K562 (cell line): Measurements from ENCODE around the gene ADTRP. TPM values are rescaled to one million over a fixed set of nuclear protein-coding genes. Genes with fewer than 3 reads are reported as not detected.

Experiments used
- BCL6 ChIP-seq: fragments of 250-450 bp; sonication (Bioruptor Pico); IDR thresholded peaks from 2 replicates; pipeline ENCODE4 v1.4.0; 2020
- BDP1 ChIP-seq: IDR thresholded peaks from 3 replicates; pipeline ENCODE4 v1.6.1; 2011; ENCODE audit not compliant: insufficient read length, insufficient read depth
- BMI1 ChIP-seq: fragments of 150-350 bp; IDR thresholded peaks from 2 replicates; pipeline ENCODE4 v1.6.1; 2014; ENCODE audit warnings: low read length
- CBX2 ChIP-seq: fragments of 200-600 bp; sonication (generic); IDR thresholded peaks from one replicate; pipeline ENCODE4 v1.6.1; 2012; ENCODE audit warnings: mild to moderate bottlenecking, low read length, inconsistent platforms; ENCODE audit not compliant: insufficient read depth, poor library complexity, severe bottlenecking
- CEBPB ChIP-seq: fragments of 450-650 bp; IDR thresholded peaks from 2 replicates; pipeline ENCODE4 v1.6.1; 2016; ENCODE audit warnings: missing genetic modification characterization, missing compliant biosample characterization
- ETS2 ChIP-seq: IDR thresholded peaks from 2 replicates; pipeline ENCODE4 v1.6.1; 2016; ENCODE audit warnings: borderline replicate concordance, missing genetic modification characterization, mild to moderate bottlenecking, moderate library complexity, missing compliant biosample characterization; ENCODE audit not compliant: poor library complexity, severe bottlenecking
- FOXJ2 ChIP-seq: fragments of 200-800 bp; sonication (Bioruptor generic); IDR thresholded peaks from 2 replicates; pipeline ENCODE4 v1.6.1; 2016; ENCODE audit warnings: missing genetic modification characterization, missing compliant biosample characterization
- FOXK2 ChIP-seq, 2 experiments: fragments of 450-650 bp; IDR thresholded peaks in 1 of 2; conservative IDR thresholded peaks in 1 of 2; 2 replicates each; pipeline ENCODE4 v1.6.1; 2016; ENCODE audit warnings: low read depth in 2 of 2, mild to moderate bottlenecking in 1 of 2
- HDAC2 ChIP-seq: fragments of 450-650 bp; IDR thresholded peaks from 2 replicates; pipeline ENCODE4 v1.6.1; 2016; ENCODE audit warnings: mild to moderate bottlenecking
- HNRNPL ChIP-seq: fragments of 200-400 bp; formaldehyde crosslinking; IDR thresholded peaks from 2 replicates; pipeline ENCODE4 v1.6.1; 2017; ENCODE audit warnings: low read depth, mild to moderate bottlenecking, low read length
- HOXB6 ChIP-seq: fragments of 250-450 bp; sonication (Bioruptor Pico); IDR thresholded peaks from 2 replicates; pipeline ENCODE4 v1.5.1; 2022; ENCODE audit warnings: mild to moderate bottlenecking, borderline replicate concordance
- MAFG ChIP-seq: fragments of 450-650 bp; conservative IDR thresholded peaks from 2 replicates; pipeline ENCODE4 v1.6.1; 2016; ENCODE audit warnings: missing genetic modification characterization, missing compliant biosample characterization
- MTA1 ChIP-seq: fragments of 450-650 bp; IDR thresholded peaks from 2 replicates; pipeline ENCODE4 v1.6.1; 2017; ENCODE audit warnings: borderline replicate concordance
- NFRKB ChIP-seq: fragments of 450-650 bp; IDR thresholded peaks from 2 replicates; pipeline ENCODE4 v1.6.1; 2016; ENCODE audit warnings: low read depth
- NR4A1 ChIP-seq, 2 experiments: fragments of 250-450 bp in 1 of 2; fragments of 450-650 bp in 1 of 2; sonication (Bioruptor Pico) in 1 of 2; IDR thresholded peaks; 2 replicates each; pipeline versions ENCODE4 v1.4.0 to v1.6.1; 2016 to 2020; ENCODE audit warnings: mild to moderate bottlenecking in 2 of 2, missing compliant biosample characterization in 1 of 2, missing genetic modification characterization in 1 of 2, moderate library complexity in 1 of 2
- PHB2 ChIP-seq: fragments of 450-650 bp; IDR thresholded peaks from 2 replicates; pipeline ENCODE4 v1.6.1; 2017; ENCODE audit warnings: low read depth
- RAD21 ChIP-seq, 2 experiments: fragments of 250-450 bp in 1 of 2; fragments of 450-650 bp in 1 of 2; sonication (Bioruptor Pico) in 1 of 2; formaldehyde crosslinking in 1 of 2; IDR thresholded peaks in 1 of 2; conservative IDR thresholded peaks in 1 of 2; 2 replicates each; pipeline versions ENCODE4 v1.4.0 to v1.8.0; 2020 to 2022; ENCODE audit warnings: mild to moderate bottlenecking in 2 of 2, moderate library complexity in 1 of 2
- RBM22 ChIP-seq: fragments of 200-400 bp; formaldehyde crosslinking; IDR thresholded peaks from 2 replicates; pipeline ENCODE4 v1.6.1; 2018; ENCODE audit warnings: low read length, low read depth; ENCODE audit not compliant: poor library complexity, severe bottlenecking
- SRSF7 ChIP-seq: fragments of 200-400 bp; formaldehyde crosslinking; optimal IDR thresholded peaks from 2 replicates; pipeline ENCODE3; 2017; ENCODE audit warnings: mild to moderate bottlenecking, low read depth, low read length
- XRCC4 ChIP-seq: IDR thresholded peaks from one replicate; pipeline ENCODE4 v1.6.1; 2011; ENCODE audit not compliant: insufficient read depth, insufficient read length; ENCODE audit errors: extremely low read depth
- ZNF551 ChIP-seq: fragments of 250-450 bp; sonication (Bioruptor Pico); IDR thresholded peaks from 2 replicates; pipeline ENCODE4 v1.5.0; 2021; ENCODE audit warnings: mild to moderate bottlenecking, moderate library complexity
- ZNF75A ChIP-seq: fragments of 450-650 bp; formaldehyde crosslinking; IDR thresholded peaks from 2 replicates; pipeline ENCODE4 v1.4.0; 2020; ENCODE audit warnings: mild to moderate bottlenecking
- polyA plus RNA-seq, 8 experiments: library from polyadenylated mRNA; depleted of rRNA in 4 of 8; stranded (reverse) in 5 of 8; unstranded in 3 of 8; fragments of >200 nt; fragmentation: Nextera tagmentation in 2 of 8; fragmentation: Illumina TruSeq in 1 of 8; extraction: Ambion mirVana in 2 of 8; extraction: Trizol in 1 of 8; gene quantifications; 2 replicates each; pipeline versions ENCODE4 v1.2.1 to v1.2.3, GENCODE V29; 2011 to 2014; ENCODE audit warnings: inconsistent platforms in 1 of 8, missing spikeins in 1 of 8
- total RNA-seq, 7 experiments: library from RNA; depleted of rRNA in 6 of 7; stranded (reverse); fragments of >200 nt in 6 of 7; fragmentation: Illumina TruSeq in 2 of 7; extraction: Trizol in 2 of 7; gene quantifications; 2 replicates each; pipeline versions ENCODE4 v1.2.1 to v1.2.3, GENCODE V29; 2011 to 2021; ENCODE audit warnings: low replicate concordance in 1 of 7
- TF ChIP-seq, protein P1 (sequence below): fragments of 450-650 bp; IDR thresholded peaks from 2 replicates; pipeline ENCODE4 v1.7.0; 2016; ENCODE audit warnings: borderline replicate concordance
- TF ChIP-seq, protein P2 (sequence below): fragments of 450-650 bp; formaldehyde crosslinking; IDR thresholded peaks from 2 replicates; pipeline ENCODE4 v1.4.0; 2020; ENCODE audit warnings: mild to moderate bottlenecking
- TF ChIP-seq, protein P3 (sequence below): fragments of 450-650 bp; conservative IDR thresholded peaks from 2 replicates; pipeline ENCODE4 v1.6.1; 2016; ENCODE audit warnings: missing genetic modification characterization, low read depth, mild to moderate bottlenecking, control low read depth, missing compliant biosample characterization

ADTRP gene
- total and polyA plus RNA-seq, 9 of the 15 experiments (the other 6 are each of a cell fraction or from before 2014, with no cell fraction given): 7.4 to 24.0 (median 13.6) TPM

DNA sequence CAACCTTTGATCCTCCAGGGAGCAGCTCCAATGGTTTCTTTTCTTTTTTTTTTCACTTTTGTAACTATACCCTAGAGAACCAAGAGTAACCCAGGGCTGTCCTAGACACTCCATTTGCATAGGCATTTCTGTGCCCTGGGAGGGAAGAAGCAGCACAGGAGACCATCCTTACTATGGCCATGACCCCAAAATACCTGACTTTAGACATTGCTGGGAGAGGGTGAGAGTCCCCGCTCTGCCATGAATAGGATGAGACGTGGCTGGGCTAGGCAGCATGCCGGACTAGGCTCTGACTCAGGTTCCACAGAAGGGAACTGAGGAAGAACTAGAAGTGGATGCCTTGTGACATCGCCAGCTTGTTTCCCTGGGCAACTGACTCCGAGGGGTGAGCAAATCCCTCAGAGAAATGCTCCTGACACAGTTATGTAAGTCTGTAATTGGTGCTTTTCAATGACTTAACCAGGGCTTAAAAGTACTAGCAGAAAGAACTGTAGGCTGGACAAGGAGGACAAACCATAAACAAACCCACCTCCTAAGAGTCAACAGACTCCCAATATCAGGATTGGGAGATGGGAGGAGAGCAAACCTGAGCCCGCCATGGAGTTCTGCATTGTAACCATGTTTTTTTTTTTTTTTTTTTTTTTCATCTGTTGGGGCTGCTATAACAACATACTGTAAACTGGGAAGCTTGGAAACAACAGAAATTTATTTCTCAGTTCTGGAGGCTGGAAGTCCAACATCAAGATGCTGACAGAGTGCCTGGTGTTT is 910 bp upstream of the ADTRP start (continued):
- no peak for TF ChIP-seq ZNF75A (CRISPR knock-in tag)
- TF ChIP-seq ZNF551: no peak
- TF ChIP-seq HOXB6 (CRISPR knock-in tag): no peak
- no peak for TF ChIP-seq BCL6 (CRISPR knock-in tag)
- no peak for TF ChIP-seq PHB2
- no peak for TF ChIP-seq BDP1
- TF ChIP-seq XRCC4: no peak
- TF ChIP-seq MTA1: no peak
- TF ChIP-seq RAD21 (CRISPR knock-in tag; conservative IDR thresholded peaks at IDR 0.05 in 1 of 2, IDR thresholded peaks at IDR 0.05 in 1 of 2): no peak
- no peak for TF ChIP-seq CBX2
- TF ChIP-seq, protein P1, sequence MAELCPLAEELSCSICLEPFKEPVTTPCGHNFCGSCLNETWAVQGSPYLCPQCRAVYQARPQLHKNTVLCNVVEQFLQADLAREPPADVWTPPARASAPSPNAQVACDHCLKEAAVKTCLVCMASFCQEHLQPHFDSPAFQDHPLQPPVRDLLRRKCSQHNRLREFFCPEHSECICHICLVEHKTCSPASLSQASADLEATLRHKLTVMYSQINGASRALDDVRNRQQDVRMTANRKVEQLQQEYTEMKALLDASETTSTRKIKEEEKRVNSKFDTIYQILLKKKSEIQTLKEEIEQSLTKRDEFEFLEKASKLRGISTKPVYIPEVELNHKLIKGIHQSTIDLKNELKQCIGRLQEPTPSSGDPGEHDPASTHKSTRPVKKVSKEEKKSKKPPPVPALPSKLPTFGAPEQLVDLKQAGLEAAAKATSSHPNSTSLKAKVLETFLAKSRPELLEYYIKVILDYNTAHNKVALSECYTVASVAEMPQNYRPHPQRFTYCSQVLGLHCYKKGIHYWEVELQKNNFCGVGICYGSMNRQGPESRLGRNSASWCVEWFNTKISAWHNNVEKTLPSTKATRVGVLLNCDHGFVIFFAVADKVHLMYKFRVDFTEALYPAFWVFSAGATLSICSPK: no peak
- TF ChIP-seq FOXK2 (conservative IDR thresholded peaks at IDR 0.05 in 1 of 2, IDR thresholded peaks at IDR 0.05 in 1 of 2; ENCODE audit: low read depth in 2 of 2): no peak
- TF ChIP-seq HNRNPL: no peak
- no peak for TF ChIP-seq NFRKB
- TF ChIP-seq, protein P2, sequence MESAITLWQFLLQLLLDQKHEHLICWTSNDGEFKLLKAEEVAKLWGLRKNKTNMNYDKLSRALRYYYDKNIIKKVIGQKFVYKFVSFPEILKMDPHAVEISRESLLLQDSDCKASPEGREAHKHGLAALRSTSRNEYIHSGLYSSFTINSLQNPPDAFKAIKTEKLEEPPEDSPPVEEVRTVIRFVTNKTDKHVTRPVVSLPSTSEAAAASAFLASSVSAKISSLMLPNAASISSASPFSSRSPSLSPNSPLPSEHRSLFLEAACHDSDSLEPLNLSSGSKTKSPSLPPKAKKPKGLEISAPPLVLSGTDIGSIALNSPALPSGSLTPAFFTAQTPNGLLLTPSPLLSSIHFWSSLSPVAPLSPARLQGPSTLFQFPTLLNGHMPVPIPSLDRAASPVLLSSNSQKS: no peak
- TF ChIP-seq CEBPB (tag): 0 out of 2 replicates have a peak, but pooled peaks have one; percentile 2
- no peak for TF ChIP-seq NR4A1 (CRISPR knock-in tag; IDR thresholded peaks at IDR 0.05)
- no peak for TF ChIP-seq NR4A1 (tag; IDR thresholded peaks at IDR 0.05)
- TF ChIP-seq BMI1: no peak
- TF ChIP-seq FOXJ2: peak; percentile 71; the same call in 1 of the 2 replicates
- TF ChIP-seq, protein P3, sequence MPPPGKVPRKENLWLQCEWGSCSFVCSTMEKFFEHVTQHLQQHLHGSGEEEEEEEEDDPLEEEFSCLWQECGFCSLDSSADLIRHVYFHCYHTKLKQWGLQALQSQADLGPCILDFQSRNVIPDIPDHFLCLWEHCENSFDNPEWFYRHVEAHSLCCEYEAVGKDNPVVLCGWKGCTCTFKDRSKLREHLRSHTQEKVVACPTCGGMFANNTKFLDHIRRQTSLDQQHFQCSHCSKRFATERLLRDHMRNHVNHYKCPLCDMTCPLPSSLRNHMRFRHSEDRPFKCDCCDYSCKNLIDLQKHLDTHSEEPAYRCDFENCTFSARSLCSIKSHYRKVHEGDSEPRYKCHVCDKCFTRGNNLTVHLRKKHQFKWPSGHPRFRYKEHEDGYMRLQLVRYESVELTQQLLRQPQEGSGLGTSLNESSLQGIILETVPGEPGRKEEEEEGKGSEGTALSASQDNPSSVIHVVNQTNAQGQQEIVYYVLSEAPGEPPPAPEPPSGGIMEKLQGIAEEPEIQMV (tag): 0 out of 2 replicates have a peak, but pooled peaks have one; percentile 19
- no peak for TF ChIP-seq MAFG (tag)
- no peak for TF ChIP-seq SRSF7
- TF ChIP-seq RBM22: no peak
- no peak for TF ChIP-seq ETS2 (tag)
- TF ChIP-seq HDAC2: 0 out of 2 replicates have a peak, but pooled peaks have one; percentile 6
